Hepatocyte (in vitro differentiated cells): Measurements from ENCODE around the gene SGMS1. TPM values are rescaled to one million over a fixed set of nuclear protein-coding genes. Genes with fewer than 3 reads are reported as not detected.

Source experiments
- DNase-seq: peaks from one replicate; pipeline ENCODE4 v3.0.0-alpha.2; 2016; ENCODE audit warnings: low spot score
- H2AFZ ChIP-seq: fragments of 200-600 bp; sonication (generic); 2 replicates; pipeline ENCODE4 v1.6.0; 2016; ENCODE audit warnings: antibody characterized with exemption, mild to moderate bottlenecking
- H3K27ac ChIP-seq: fragments of 200-600 bp; sonication (generic); 2 replicates; pipeline ENCODE4 v1.5.1; 2016; ENCODE audit warnings: mild to moderate bottlenecking
- H3K27me3 ChIP-seq: fragments of 200-600 bp; sonication (generic); 2 replicates; pipeline ENCODE4 v1.6.1; 2016
- H3K36me3 ChIP-seq: fragments of 200-600 bp; sonication (generic); replicated peaks from 2 replicates; pipeline ENCODE4 v1.5.1; 2016; ENCODE audit warnings: low read depth; ENCODE audit not compliant: insufficient read depth
- H3K4me1 ChIP-seq: fragments of 200-600 bp; sonication (generic); 2 replicates; pipeline ENCODE4 v1.5.1; 2016; ENCODE audit warnings: mild to moderate bottlenecking, moderate library complexity; ENCODE audit not compliant: insufficient read depth
- H3K4me2 ChIP-seq: fragments of 200-600 bp; sonication (generic); 2 replicates; pipeline ENCODE4 v1.6.0; 2016
- H3K4me3 ChIP-seq: fragments of 200-600 bp; sonication (generic); 2 replicates; pipeline ENCODE4 v1.5.1; 2016; ENCODE audit warnings: mild to moderate bottlenecking
- H3K79me2 ChIP-seq: fragments of 200-600 bp; sonication (generic); 2 replicates; pipeline ENCODE4 v1.6.0; 2017; ENCODE audit warnings: mild to moderate bottlenecking
- H3K9me2 ChIP-seq: fragments of 200-600 bp; sonication (generic); replicated peaks from 2 replicates; pipeline ENCODE4 v1.6.0; 2017; ENCODE audit warnings: mild to moderate bottlenecking; ENCODE audit not compliant: insufficient read depth
- H3K9me3 ChIP-seq: fragments of 200-600 bp; sonication (generic); 2 replicates; pipeline ENCODE4 v1.5.1; 2016; ENCODE audit warnings: low read depth, mild to moderate bottlenecking
- H4K20me1 ChIP-seq: fragments of 200-600 bp; sonication (generic); 2 replicates; pipeline ENCODE4 v1.6.0; 2016; ENCODE audit warnings: mild to moderate bottlenecking; ENCODE audit not compliant: insufficient read depth, poor library complexity, severe bottlenecking
- EZH2 ChIP-seq: fragments of 200-600 bp; sonication (generic); IDR thresholded peaks from 2 replicates; pipeline ENCODE4 v1.6.1; 2016; ENCODE audit warnings: antibody characterized with exemption, mild to moderate bottlenecking, borderline replicate concordance
- EZH2phosphoT487 ChIP-seq: fragments of 200-600 bp; sonication (generic); IDR thresholded peaks from one replicate; pipeline ENCODE4 v1.6.1; 2018; ENCODE audit warnings: antibody characterized with exemption, mild to moderate bottlenecking, low read depth, moderate library complexity; ENCODE audit not compliant: unreplicated experiment, severe bottlenecking
- WGBS: methylation state at CpG from one replicate; pipeline ENCODE4 v1.1.6; 2016; ENCODE audit warnings: low lambda C conversion rate; ENCODE audit errors: missing lambda C conversion rate; 5-methylcytosine and 5-hydroxymethylcytosine counted together
- polyA plus RNA-seq: library from polyadenylated mRNA; unstranded; fragments of >200 nt; fragmentation: Nextera tagmentation; extraction: Ambion mirVana; gene quantifications from 2 replicates; pipeline ENCODE4 v1.2.1, GENCODE V29; 2016
- total RNA-seq: library from RNA; depleted of rRNA; stranded (reverse); fragments of >200 nt; gene quantifications from 2 replicates; pipeline ENCODE4 v1.2.3, GENCODE V29; 2014
- TF ChIP-seq, protein P1 (sequence below): fragments of 200-600 bp; sonication (generic); IDR thresholded peaks from 2 replicates; pipeline ENCODE4 v1.5.1; 2016; ENCODE audit warnings: antibody characterized with exemption, mild to moderate bottlenecking; ENCODE audit not compliant: poor library complexity

SGMS1 gene
- total and polyA plus RNA-seq, 2 experiments from 2014 or later = 28.1 to 87.8 TPM

DNA sequence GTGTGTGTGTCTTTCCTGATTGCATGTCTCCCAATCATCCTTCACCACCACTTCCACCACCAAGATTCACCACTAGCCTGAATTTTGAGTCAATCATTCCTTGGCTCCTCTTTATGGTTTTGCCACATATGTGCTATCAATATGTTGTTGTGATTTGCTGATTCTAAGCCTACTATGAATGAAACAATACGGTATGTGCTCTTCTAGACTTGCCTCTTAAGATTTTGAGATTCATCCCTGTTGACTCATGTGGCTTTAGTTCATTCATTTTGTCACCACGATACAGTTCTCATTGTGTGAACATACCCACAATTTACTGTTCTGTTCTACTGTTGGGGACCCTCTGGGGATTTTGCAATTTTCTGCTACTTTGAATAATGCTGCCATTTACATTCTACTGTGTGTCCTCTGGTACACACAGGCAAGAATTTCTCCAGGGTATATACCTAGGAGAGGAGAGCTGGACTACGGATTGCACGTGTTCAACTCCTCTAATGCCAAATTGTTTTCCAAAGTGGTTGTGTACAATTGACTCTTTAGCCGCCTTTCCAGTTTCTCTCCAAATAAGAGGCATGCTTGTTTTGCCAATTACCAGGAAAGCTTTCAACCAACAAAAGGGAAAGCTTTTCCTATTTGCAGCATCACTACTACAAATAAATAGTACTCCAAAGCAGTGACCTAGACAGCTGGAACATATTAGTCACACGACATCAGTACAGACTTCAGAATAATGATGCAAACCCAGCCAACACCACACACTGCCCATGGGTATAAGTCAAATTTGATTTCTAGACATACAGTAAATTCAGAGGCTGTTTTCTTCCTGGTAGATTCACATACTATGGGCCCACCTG, 30.0 kb downstream of the SGMS1 start:
- no peak for TF ChIP-seq EZH2phosphoT487
- TF ChIP-seq, protein P1, sequence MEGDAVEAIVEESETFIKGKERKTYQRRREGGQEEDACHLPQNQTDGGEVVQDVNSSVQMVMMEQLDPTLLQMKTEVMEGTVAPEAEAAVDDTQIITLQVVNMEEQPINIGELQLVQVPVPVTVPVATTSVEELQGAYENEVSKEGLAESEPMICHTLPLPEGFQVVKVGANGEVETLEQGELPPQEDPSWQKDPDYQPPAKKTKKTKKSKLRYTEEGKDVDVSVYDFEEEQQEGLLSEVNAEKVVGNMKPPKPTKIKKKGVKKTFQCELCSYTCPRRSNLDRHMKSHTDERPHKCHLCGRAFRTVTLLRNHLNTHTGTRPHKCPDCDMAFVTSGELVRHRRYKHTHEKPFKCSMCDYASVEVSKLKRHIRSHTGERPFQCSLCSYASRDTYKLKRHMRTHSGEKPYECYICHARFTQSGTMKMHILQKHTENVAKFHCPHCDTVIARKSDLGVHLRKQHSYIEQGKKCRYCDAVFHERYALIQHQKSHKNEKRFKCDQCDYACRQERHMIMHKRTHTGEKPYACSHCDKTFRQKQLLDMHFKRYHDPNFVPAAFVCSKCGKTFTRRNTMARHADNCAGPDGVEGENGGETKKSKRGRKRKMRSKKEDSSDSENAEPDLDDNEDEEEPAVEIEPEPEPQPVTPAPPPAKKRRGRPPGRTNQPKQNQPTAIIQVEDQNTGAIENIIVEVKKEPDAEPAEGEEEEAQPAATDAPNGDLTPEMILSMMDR = no peak
- no peak for TF ChIP-seq EZH2
- Histone ChIP-seq H4K20me1 (no peaks in the 10 kb centered on the region), H3K4me2 (no peak overlapping the region), H3K4me1 (no peaks in the 10 kb centered on the region), H3K9me2 (no peaks in the 10 kb centered on the region), H3K4me3 (no peak overlapping the region), H3K36me3 (no peaks in the 10 kb centered on the region), H3K27me3 (no peaks in the 10 kb centered on the region), H2AFZ (no peak overlapping the region), H3K79me2 (peaks cover 74% of the 10 kb centered on the region), H3K27ac (peak overlapping the region; percentile 10), H3K9me3 (no peaks in the 10 kb centered on the region)
- DNase-seq = peak; percentile 37
- WGBS = 72% methylated on average over 6 of the region's 6 CpGs

DNA sequence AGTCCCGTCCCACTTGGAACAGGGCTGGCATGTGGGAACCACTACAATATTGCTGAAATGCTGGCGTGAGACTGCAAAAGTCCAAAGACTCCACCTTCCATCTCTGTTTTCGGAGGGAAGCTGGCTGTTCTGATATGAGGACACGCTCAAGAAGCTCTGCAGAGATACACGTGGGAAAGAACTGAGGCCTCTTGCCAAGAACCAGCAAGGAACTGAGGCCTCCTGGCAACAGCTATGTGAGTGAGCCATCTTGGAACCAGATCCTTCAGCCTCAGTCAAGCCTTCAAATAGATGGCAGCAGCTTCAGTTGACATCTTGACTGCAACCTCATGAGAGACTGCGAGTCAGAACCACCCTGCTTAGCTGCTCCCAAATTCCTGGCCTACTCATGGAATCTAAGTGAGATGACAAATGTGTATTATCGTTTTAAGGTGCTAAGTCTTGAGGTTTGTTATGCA, 30.8 kb downstream of the SGMS1 start:
- Histone ChIP-seq H3K9me3 (no peaks in the 10 kb centered on the region), H3K79me2 (peaks cover 66% of the 10 kb centered on the region), H2AFZ (no peak overlapping the region), H3K27ac (no peak overlapping the region), H4K20me1 (no peaks in the 10 kb centered on the region), H3K4me1 (no peaks in the 10 kb centered on the region), H3K27me3 (no peaks in the 10 kb centered on the region), H3K36me3 (no peaks in the 10 kb centered on the region), H3K9me2 (no peaks in the 10 kb centered on the region), H3K4me3 (no peak overlapping the region), H3K4me2 (no peak overlapping the region)
- DNase-seq = no peak
- TF ChIP-seq EZH2phosphoT487 (no peak), EZH2 (no peak)
- TF ChIP-seq, protein P1 = no peak
- WGBS = 97% methylated on average over 7 of the region's 7 CpGs

DNA sequence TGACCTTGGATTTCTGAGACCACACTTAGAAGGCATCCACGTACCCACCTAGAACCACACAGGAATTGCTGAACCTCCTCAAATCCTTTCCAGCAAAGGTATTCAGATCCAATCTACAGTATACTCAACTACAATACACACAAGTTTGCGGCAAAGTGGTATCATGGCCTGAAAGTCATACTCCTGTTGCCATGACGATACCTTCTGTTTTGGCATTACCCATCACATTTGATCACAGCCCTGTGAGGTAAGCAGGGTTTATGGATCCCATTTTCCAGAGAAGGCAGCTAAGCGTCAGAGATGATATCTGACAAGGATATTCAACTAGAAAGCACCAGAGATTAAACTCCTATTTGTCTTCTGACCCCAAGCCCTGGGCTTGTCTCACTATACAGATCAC, 32.8 kb downstream of the SGMS1 start:
- Histone ChIP-seq H3K9me3 (no peaks in the 10 kb centered on the region), H3K79me2 (peaks cover 48% of the 10 kb centered on the region), H3K9me2 (no peaks in the 10 kb centered on the region), H2AFZ (no peak overlapping the region), H3K4me2 (no peak overlapping the region), H3K4me3 (no peak overlapping the region), H4K20me1 (no peaks in the 10 kb centered on the region), H3K27me3 (no peaks in the 10 kb centered on the region), H3K4me1 (no peaks in the 10 kb centered on the region), H3K36me3 (no peaks in the 10 kb centered on the region), H3K27ac (no peak overlapping the region)
- 92% methylated on average over 4 of the region's 4 CpGs for WGBS
- DNase-seq = no peak
- no peak for TF ChIP-seq EZH2phosphoT487
- TF ChIP-seq, protein P1 = no peak
